GM10266 (cell line): ENCODE measurements around the gene CCDC85A.

Source experiments
- DNase-seq: peaks from one replicate; pipeline ENCODE4 v3.0.0; 2012; ENCODE audit errors: extremely low spot score
- TF ChIP-seq, protein P1 (sequence below): IDR thresholded peaks from 2 replicates; pipeline ENCODE4 v1.5.1; 2012; ENCODE audit warnings: mild to moderate bottlenecking, low read depth; ENCODE audit not compliant: control insufficient read depth, insufficient read depth; ENCODE audit errors: missing control alignments

CCDC85A gene

DNA sequence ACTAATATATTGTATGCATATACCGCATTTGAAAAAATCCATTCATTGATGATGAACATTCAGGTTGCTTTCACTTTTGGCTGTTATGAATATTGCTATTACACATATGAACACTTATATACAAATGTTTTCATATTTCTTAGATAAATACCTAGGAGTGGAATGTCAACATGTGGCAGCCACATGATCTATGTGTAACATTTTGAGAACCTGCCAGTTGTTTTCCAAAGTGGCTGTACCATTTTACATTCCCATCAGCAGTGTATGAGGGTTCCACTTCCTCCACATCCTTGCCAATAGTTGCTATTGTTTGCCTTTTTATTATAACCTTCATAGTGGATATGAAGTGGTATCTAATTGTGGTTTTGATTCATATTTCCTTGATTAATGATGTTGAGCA is 40.5 kb downstream of the CCDC85A start:
- DNase-seq = no peak
- TF ChIP-seq, protein P1, sequence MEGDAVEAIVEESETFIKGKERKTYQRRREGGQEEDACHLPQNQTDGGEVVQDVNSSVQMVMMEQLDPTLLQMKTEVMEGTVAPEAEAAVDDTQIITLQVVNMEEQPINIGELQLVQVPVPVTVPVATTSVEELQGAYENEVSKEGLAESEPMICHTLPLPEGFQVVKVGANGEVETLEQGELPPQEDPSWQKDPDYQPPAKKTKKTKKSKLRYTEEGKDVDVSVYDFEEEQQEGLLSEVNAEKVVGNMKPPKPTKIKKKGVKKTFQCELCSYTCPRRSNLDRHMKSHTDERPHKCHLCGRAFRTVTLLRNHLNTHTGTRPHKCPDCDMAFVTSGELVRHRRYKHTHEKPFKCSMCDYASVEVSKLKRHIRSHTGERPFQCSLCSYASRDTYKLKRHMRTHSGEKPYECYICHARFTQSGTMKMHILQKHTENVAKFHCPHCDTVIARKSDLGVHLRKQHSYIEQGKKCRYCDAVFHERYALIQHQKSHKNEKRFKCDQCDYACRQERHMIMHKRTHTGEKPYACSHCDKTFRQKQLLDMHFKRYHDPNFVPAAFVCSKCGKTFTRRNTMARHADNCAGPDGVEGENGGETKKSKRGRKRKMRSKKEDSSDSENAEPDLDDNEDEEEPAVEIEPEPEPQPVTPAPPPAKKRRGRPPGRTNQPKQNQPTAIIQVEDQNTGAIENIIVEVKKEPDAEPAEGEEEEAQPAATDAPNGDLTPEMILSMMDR = no peak

DNA sequence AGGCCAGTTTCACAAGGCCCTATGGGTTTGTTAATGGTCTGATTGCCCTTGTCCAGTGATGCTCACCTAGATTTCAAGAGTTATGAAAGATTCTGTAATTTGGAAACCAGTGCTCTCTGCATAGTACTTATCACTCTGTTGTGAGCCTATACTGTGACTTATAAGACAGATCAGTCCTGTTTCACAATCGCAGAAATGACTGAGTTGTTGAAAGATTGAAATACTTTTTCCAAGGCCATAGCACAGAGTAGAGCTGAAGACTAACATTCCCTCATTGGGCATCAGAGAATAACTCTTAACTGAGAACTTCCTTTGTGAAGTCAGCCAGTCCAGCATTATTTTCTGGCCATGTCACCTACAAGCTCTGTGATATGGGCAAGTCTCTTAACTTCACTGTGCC is 44.0 kb downstream of the CCDC85A start:
- TF ChIP-seq, protein P1 = no peak
- no peak for DNase-seq

DNA sequence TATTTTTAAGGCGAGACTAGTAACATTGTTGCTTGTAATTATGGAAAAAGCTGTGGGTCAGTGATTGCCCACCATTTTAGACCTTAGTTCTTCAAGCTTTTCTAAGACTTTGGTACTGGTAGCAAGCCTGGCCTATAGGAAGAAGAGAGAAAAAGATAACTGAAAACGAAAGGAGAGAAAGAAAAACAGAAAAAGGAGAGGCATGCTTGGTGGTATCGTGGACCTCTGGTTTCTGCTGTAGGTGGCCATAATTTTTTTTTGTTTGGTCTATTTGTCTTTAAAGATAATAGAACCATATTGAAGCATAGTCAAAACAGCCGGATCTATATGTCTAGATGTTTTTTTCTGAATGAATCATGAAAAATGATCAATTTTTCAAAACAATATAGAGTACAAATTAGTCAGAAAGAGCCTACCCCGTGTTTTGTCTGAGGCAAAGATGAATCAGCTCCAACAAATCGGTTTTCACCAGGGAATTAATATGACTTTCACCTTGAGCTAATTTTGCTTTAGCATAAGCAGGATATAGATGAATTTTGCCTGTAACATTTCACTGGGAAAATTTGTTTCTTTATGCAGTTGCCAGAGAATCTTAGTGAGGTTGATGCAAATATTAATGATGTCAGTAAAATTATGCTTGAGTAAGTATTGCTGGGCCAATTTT is 45.7 kb downstream of the CCDC85A start:
- TF ChIP-seq, protein P1 = no peak
- DNase-seq = no peak

DNA sequence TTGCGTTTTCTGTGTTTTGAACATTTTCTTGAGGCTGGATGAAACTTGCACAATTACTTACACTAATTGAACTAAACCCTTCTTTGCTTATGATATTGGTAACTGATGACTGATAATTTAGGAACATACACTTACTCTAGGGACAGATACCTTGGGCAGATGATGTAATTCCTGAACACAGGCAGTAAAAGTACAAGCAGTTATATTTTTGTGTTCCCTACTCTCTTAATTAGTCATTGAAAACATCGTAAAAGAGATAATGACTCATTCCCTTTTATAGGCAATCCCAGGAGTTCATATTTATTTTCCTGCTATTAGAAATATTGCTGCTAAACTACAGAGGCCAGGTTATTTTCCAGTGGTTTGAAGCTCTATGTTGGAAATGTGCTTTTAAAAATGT is 46.4 kb downstream of the CCDC85A start:
- TF ChIP-seq, protein P1 = no peak
- DNase-seq = no peak

DNA sequence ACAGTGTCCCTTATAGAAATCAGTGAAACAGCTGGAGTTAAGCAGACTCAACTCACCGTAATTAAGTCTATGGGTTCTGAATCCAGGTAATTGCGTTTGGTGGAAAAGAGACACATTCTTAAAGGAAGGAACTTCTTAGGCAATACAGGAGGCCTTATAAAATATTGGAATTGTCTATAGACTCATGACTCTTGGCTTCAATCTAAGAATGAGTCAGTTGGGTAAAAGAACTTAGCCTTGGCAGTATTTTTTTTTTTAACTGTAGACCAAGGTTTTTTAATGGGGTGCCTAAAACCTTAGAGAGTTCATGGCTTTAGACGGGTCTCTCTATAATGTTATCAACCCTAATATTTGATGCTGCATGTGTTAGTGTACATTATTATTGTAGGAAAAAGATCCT is 47.6 kb downstream of the CCDC85A start:
- DNase-seq = no peak

DNA sequence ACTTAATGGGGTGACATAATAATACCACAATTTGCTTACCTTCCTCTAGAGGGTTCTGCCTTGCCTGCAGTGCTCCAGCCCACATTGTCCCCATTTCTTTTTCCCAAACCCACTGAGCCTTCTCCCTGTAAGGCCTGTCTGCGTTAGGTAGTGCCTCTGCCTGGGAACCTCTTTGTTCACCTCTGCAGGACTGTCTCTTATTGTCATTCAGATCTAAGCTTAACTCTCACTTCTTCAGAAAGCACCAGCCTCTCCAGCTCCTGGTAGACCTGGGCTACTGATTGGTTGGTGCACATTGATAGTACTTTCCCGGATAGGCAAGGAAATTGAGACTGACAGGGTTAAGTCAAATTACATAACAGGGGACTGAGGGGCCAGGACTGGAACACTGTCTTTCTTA is 49.1 kb downstream of the CCDC85A start:
- TF ChIP-seq, protein P1 = no peak
- DNase-seq = no peak

More for the DNA sequence above, 47.6 kb downstream of the CCDC85A start:
- TF ChIP-seq, protein P1 = no peak

DNA sequence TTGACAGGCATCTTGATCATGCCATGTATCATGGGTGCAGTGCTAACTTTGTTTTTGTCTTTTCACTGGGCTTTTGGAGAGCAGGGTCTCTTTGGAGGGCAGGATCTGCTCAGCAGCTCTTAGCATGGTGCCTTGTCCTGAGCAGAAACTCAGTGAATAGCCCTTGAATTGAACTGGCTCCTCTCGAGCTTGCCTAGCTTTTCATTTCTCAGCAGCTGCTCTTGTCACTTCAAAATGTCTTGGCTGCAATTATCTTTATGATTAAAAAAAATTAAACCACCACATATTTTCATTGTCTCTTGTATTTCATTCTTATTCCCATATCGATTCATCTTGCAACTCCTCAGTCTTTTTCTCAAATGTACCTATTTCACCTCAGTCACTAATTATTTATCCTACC is 50.5 kb downstream of the CCDC85A start:
- TF ChIP-seq, protein P1 = no peak
- DNase-seq = no peak
